Fibroblast of mammary gland (primary cell): ENCODE results near the gene KLHL12.
"Not testable (repeated sequence)": the region's sequence is repeated elsewhere in the genome, so short reads cannot be mapped to it uniquely, and the experiment has no call there.

Experiments
- DNase-seq: peaks from one replicate; pipeline ENCODE4 v3.0.0-alpha.2; 2010; ENCODE audit warnings: low read depth
- H3K4me3 ChIP-seq: 2 replicates; pipeline ENCODE4 v1.5.1; 2011; ENCODE audit warnings: low read depth, mild to moderate bottlenecking, low read length, moderate library complexity; ENCODE audit not compliant: control insufficient read depth
- TF ChIP-seq, protein P1 (sequence below): conservative IDR thresholded peaks from 2 replicates; pipeline ENCODE4 v1.5.1; 2011; ENCODE audit warnings: low read depth, low read length, inconsistent platforms; ENCODE audit not compliant: control insufficient read depth, insufficient read depth

The KLHL12 gene

GRCh38 chr1:202938287-202938925, 11.4 kb upstream of the KLHL12 start:
- TF ChIP-seq, protein P1, sequence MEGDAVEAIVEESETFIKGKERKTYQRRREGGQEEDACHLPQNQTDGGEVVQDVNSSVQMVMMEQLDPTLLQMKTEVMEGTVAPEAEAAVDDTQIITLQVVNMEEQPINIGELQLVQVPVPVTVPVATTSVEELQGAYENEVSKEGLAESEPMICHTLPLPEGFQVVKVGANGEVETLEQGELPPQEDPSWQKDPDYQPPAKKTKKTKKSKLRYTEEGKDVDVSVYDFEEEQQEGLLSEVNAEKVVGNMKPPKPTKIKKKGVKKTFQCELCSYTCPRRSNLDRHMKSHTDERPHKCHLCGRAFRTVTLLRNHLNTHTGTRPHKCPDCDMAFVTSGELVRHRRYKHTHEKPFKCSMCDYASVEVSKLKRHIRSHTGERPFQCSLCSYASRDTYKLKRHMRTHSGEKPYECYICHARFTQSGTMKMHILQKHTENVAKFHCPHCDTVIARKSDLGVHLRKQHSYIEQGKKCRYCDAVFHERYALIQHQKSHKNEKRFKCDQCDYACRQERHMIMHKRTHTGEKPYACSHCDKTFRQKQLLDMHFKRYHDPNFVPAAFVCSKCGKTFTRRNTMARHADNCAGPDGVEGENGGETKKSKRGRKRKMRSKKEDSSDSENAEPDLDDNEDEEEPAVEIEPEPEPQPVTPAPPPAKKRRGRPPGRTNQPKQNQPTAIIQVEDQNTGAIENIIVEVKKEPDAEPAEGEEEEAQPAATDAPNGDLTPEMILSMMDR: no peak
- no peak for DNase-seq

GRCh38 chr1:202936409-202936808, 9.4 kb upstream of the KLHL12 start:
- H3K4me3 ChIP-seq, DNase-seq: not testable (repeated sequence)

More at GRCh38 chr1:202938287-202938925, 11.4 kb upstream of the KLHL12 start:
- no peak overlapping the region for H3K4me3 ChIP-seq

DNA sequence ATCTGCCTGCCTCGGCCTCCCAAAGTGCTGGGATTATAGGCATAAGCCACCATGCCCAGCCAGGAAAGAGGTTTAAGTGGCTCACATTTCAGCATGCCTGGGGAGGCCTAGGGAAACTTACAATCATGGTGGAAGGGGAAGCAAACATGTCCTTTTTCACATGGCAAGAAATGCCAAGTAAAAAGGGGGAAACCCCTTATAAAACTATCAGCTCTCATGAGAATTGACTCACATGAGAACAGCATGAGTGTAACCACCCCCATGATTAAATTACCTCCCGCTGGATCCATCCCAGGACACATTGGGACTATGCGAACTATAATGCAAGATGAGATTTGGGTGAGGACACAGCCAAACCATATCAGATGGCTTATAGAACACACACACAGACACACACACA, 8.8 kb upstream of the KLHL12 start:
- TF ChIP-seq, protein P1: no peak
- DNase-seq: peak; percentile 18
- H3K4me3 ChIP-seq: no peak overlapping the region

DNA sequence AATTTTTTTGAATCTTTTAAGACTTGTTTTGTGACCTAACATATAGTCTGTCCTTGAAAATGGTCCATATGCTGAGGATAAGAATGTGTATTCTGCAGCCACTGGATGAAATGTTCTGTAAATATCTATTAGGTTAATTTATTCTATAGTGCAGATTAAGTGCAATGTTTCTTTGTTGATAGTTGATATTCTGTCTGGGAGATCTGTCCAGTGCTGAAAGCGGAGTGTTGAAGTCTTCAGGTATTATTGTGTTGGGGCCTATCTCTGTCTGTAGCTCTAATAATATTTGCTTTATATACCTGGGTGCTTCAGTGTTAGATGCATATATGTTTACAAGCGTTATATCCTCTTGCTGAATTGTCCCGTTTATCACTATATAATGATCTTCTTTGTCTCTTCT, 7.7 kb upstream of the KLHL12 start:
- DNase-seq: no peak
- H3K4me3 ChIP-seq: no peak overlapping the region
- TF ChIP-seq, protein P1: no peak

GRCh38 chr1:202932476-202932875, 5.4 kb upstream of the KLHL12 start:
- no peak for DNase-seq
- TF ChIP-seq, protein P1: no peak

DNA sequence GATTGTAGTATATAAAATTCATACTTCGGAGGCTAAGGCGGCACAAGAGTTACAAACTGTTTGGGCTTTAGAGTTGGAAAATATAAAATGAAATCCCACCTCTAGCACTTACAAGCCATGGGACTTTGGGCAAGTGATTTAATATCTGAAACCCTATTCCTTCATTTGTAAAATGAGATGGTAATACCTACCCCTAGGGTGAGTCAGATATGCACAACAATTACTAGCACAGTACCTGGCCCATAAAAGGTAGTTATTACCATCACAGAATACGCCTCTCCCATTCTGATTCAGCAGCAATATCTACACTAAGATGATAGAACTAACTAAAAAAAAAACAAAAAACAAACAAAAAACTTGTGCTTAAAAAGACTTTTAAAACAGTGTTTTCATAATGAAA, 3.5 kb downstream of the KLHL12 start:
- no peak overlapping the region for H3K4me3 ChIP-seq
- no peak for DNase-seq
- TF ChIP-seq, protein P1: no peak

More at GRCh38 chr1:202932476-202932875, 5.4 kb upstream of the KLHL12 start:
- H3K4me3 ChIP-seq: no peak overlapping the region

DNA sequence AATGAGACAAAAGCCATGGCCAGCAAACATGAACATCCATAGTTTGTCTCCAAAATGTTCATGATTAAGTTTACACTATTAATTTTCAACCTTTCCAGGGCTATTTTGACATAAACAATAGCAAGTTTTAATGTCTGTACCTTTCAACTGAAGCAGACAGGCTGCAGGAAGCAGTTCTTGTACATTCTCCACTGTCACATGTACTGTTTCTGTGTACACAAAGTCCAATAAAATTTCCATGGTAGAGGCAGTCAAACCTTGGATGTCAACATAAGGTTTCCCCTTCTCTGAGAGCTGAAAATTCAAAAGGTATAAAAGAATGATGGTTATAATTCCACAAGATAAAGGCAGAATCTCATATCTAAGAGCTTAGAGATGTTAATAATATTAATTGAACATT, 7.4 kb downstream of the KLHL12 start:
- DNase-seq: no peak
- no peak overlapping the region for H3K4me3 ChIP-seq
- TF ChIP-seq, protein P1: no peak
